RWPE1 (cell line): ENCODE data around the gene RHBDF1.
A peak's percentile ranks its signal among the peaks of the same experiment; 100 is the strongest.

Source experiments
- CTCF ChIA-PET: fragments of 350-600 bp; sonication (Branson Sonifier 250); formaldehyde crosslinking; extraction: SDS; loops from one replicate; lab custom pipeline; 2021; lab: Yijun Ruan, JAX
- POLR2A ChIA-PET: fragments of 400-600 bp; formaldehyde crosslinking; extraction: SDS; loops from one replicate; lab custom pipeline; 2020; ENCODE audit warnings: antibody characterized with exemption; ENCODE audit not compliant: low non-redundant PET; lab: Yijun Ruan, JAX
- DNase-seq: peaks from one replicate; pipeline ENCODE4 v3.0.0; 2012; ENCODE audit warnings: low spot score
- H3K27ac ChIP-seq: fragments of 450-650 bp; 2 replicates; pipeline ENCODE4 v1.5.1; 2017
- CTCF ChIP-seq: fragments of 450-650 bp; conservative IDR thresholded peaks from 2 replicates; pipeline ENCODE4 v1.5.1; 2017; ENCODE audit warnings: low read depth, mild to moderate bottlenecking

RHBDF1 gene

GRCh38 chr16:88613-89012, 16.2 kb upstream of the RHBDF1 start:
- no peak overlapping the region for H3K27ac ChIP-seq
- ChIA-PET CTCF (interaction anchor here (0.7 to 0.9 kb wide), 2 partner anchors 23 to 1577 kb away, joined by 3 to 5 read pairs; no protein-coding TSS in a partner anchor), POLR2A (interaction anchor here (0.5 kb wide), 1 partner anchor 22 kb away, joined by 3 read pairs; no protein-coding TSS in a partner anchor)
- no peak for DNase-seq
- TF ChIP-seq CTCF, result no peak

GRCh38 chr16:86483-86952, 14.1 kb upstream of the RHBDF1 start:
- H3K27ac ChIP-seq, result peak overlapping the region; percentile 89
- no peak for TF ChIP-seq CTCF
- DNase-seq, result no peak
- POLR2A ChIA-PET, result interaction anchor here (0.5 kb wide), 1 partner anchor 10 kb away, joined by 3 read pairs; no protein-coding TSS in a partner anchor
- CTCF ChIA-PET, result interaction anchor here (0.8 to 1.0 kb wide), 2 partner anchors 10 kb away, joined by 3 to 6 read pairs; no protein-coding TSS in a partner anchor

GRCh38 chr16:85865-86264, 13.4 kb upstream of the RHBDF1 start:
- POLR2A ChIA-PET, result no interaction called here

GRCh38 chr16:85407-85782, 13.0 kb upstream of the RHBDF1 start:
- H3K27ac ChIP-seq, result peak overlapping the region; percentile 89
- no peak for TF ChIP-seq CTCF
- DNase-seq, result no peak
- CTCF ChIA-PET, result interaction anchor here (0.7 to 2.6 kb wide), 2 partner anchors 11 to 20 kb away, joined by 3 to 21 read pairs; no protein-coding TSS in a partner anchor
- POLR2A ChIA-PET, result no interaction called here

More at GRCh38 chr16:85865-86264, 13.4 kb upstream of the RHBDF1 start:
- no peak for DNase-seq
- TF ChIP-seq CTCF, result no peak
- CTCF ChIA-PET, result interaction anchor here (2.6 kb wide), 1 partner anchor 11 kb away, joined by 21 read pairs; no protein-coding TSS in a partner anchor
- peak overlapping the region; percentile 89 for H3K27ac ChIP-seq

- no peak for TF ChIP-seq CTCF
- POLR2A ChIA-PET, result interaction anchor here (0.7 kb wide), 1 partner anchor 14 kb away, joined by 3 read pairs; no protein-coding TSS in a partner anchor
- peak; percentile 66 for DNase-seq
- H3K27ac ChIP-seq, result peak overlapping the region; percentile 89
- CTCF ChIA-PET, result interaction anchor here (0.7 to 2.6 kb wide), 2 partner anchors 12 to 19 kb away, joined by 3 to 21 read pairs; no protein-coding TSS in a partner anchor
These were observed 12.4 kb upstream of the RHBDF1 start for GRCh38 chr16:84718-85406.

GRCh38 chr16:83781-84615, 11.6 kb upstream of the RHBDF1 start:
- no peak for TF ChIP-seq CTCF
- peak overlapping the region; percentile 89 for H3K27ac ChIP-seq
- no peak for DNase-seq
- CTCF ChIA-PET, result interaction anchor here (2.6 kb wide), 1 partner anchor 13 kb away, joined by 21 read pairs; no protein-coding TSS in a partner anchor
- POLR2A ChIA-PET, result interaction anchor here (0.7 kb wide), 1 partner anchor 14 kb away, joined by 4 read pairs; no protein-coding TSS in a partner anchor
